HepG2 (cell line): ENCODE measurements around the gene HOXA5. TPM values are rescaled to one million over a fixed set of nuclear protein-coding genes. Genes with fewer than 3 reads are reported as not detected.

Experiments used
- MAF1 ChIP-seq: sonication (generic); formaldehyde crosslinking; IDR thresholded peaks from 2 replicates; pipeline ENCODE4 v1.5.0; 2020; ENCODE audit warnings: missing genetic modification reagents, borderline replicate concordance
- ZSCAN29 ChIP-seq: sonication (generic); formaldehyde crosslinking; conservative IDR thresholded peaks from 2 replicates; pipeline ENCODE4 v1.4.0; 2020; ENCODE audit warnings: mild to moderate bottlenecking, missing genetic modification reagents
- polyA plus RNA-seq, 8 experiments: library from polyadenylated mRNA; depleted of rRNA in 3 of 8; stranded (reverse) in 7 of 8; unstranded in 1 of 8; fragments of >200 nt; fragmentation: Illumina TruSeq in 4 of 8; extraction: Trizol in 4 of 8; gene quantifications; 2 replicates each; pipeline versions ENCODE4 v1.2.1 to v1.2.3, GENCODE V29; 2011 to 2016; ENCODE audit warnings: low read depth in 4 of 8, missing spikeins in 1 of 8, mixed read lengths in 1 of 8; ENCODE audit not compliant: insufficient read depth in 1 of 8
- total RNA-seq, 5 experiments: library from RNA; depleted of rRNA; stranded (reverse); fragments of >200 nt; fragmentation: Illumina TruSeq; extraction: Trizol; gene quantifications; 2 replicates each; pipeline ENCODE4 v1.2.3, GENCODE V29; 2016; ENCODE audit warnings: low read depth in 1 of 5
- TF ChIP-seq, protein P1 (sequence below): sonication (generic); formaldehyde crosslinking; IDR thresholded peaks from 2 replicates; pipeline ENCODE4 v1.5.0; 2020; ENCODE audit warnings: mild to moderate bottlenecking, missing genetic modification reagents, borderline replicate concordance

Gene HOXA5
- total and polyA plus RNA-seq, 2 of the 13 experiments (the other 11 are each of a cell fraction or from before 2014, with no cell fraction given), result 3.2 to 3.6 TPM

DNA sequence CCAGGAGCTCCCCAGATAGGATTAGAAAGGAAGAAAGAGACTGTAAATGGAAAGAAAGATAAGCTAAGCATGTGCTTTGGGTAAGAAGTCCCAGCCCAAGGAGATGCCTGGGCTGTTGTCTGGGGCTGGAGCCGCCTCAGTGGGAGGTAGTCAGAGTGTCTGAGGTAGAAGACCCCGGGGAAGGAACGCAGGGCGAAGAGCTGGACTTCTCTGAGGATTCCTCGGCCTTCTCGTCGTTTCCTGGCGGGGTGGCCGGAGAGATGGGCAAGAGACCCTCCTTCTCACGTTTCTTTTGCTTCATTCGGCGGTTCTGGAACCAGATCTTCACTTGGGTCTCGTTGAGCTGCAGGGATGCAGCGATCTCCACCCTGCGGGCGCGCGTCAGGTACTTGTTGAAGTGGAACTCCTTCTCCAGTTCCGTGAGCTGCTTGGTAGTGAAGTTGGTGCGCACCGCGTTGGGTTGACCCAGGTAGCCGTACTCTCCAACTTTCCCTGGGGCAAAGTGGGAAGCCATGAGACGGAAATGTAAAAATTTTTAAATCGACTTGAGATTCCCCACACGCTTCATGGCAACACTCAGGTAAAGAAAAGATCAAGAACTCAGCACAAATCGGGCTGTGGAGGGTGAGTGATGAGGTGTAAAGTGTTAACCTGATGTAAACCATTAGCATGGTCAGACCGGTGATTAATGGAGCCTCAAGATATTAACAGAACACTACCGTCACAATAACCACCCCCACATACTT lies 49.0 kb downstream of the HOXA5 start (continued):
- TF ChIP-seq, protein P1, sequence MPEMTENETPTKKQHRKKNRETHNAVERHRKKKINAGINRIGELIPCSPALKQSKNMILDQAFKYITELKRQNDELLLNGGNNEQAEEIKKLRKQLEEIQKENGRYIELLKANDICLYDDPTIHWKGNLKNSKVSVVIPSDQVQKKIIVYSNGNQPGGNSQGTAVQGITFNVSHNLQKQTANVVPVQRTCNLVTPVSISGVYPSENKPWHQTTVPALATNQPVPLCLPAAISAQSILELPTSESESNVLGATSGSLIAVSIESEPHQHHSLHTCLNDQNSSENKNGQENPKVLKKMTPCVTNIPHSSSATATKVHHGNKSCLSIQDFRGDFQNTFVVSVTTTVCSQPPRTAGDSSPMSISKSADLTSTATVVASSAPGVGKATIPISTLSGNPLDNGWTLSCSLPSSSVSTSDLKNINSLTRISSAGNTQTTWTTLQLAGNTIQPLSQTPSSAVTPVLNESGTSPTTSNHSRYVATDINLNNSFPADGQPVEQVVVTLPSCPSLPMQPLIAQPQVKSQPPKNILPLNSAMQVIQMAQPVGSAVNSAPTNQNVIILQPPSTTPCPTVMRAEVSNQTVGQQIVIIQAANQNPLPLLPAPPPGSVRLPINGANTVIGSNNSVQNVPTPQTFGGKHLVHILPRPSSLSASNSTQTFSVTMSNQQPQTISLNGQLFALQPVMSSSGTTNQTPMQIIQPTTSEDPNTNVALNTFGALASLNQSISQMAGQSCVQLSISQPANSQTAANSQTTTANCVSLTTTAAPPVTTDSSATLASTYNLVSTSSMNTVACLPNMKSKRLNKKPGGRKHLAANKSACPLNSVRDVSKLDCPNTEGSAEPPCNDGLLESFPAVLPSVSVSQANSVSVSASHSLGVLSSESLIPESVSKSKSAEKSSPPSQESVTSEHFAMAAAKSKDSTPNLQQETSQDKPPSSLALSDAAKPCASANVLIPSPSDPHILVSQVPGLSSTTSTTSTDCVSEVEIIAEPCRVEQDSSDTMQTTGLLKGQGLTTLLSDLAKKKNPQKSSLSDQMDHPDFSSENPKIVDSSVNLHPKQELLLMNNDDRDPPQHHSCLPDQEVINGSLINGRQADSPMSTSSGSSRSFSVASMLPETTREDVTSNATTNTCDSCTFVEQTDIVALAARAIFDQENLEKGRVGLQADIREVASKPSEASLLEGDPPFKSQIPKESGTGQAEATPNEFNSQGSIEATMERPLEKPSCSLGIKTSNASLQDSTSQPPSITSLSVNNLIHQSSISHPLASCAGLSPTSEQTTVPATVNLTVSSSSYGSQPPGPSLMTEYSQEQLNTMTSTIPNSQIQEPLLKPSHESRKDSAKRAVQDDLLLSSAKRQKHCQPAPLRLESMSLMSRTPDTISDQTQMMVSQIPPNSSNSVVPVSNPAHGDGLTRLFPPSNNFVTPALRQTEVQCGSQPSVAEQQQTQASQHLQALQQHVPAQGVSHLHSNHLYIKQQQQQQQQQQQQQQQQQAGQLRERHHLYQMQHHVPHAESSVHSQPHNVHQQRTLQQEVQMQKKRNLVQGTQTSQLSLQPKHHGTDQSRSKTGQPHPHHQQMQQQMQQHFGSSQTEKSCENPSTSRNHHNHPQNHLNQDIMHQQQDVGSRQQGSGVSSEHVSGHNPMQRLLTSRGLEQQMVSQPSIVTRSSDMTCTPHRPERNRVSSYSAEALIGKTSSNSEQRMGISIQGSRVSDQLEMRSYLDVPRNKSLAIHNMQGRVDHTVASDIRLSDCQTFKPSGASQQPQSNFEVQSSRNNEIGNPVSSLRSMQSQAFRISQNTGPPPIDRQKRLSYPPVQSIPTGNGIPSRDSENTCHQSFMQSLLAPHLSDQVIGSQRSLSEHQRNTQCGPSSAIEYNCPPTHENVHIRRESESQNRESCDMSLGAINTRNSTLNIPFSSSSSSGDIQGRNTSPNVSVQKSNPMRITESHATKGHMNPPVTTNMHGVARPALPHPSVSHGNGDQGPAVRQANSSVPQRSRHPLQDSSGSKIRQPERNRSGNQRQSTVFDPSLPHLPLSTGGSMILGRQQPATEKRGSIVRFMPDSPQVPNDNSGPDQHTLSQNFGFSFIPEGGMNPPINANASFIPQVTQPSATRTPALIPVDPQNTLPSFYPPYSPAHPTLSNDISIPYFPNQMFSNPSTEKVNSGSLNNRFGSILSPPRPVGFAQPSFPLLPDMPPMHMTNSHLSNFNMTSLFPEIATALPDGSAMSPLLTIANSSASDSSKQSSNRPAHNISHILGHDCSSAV (CRISPR knock-in tag), result no peak
- no peak for TF ChIP-seq MAF1 (CRISPR knock-in tag)
- TF ChIP-seq ZSCAN29 (CRISPR knock-in tag), result no peak
